ENCODE measurements around the gene NPL. TPM values are rescaled to one million over a fixed set of nuclear protein-coding genes. Genes with fewer than 3 reads are reported as not detected.

Gene NPL
- total and polyA plus RNA-seq, 2 of the 13 experiments (the other 11 are each of a cell fraction or from before 2014, with no cell fraction given), result 0.03 to 0.04 TPM

GRCh38 chr1:182826892-182827291 is 37.3 kb downstream of the NPL start:
- Histone ChIP-seq H3K9me3 (ENCODE audit: low read length) (no peaks in the 10 kb centered on the region), H3K27me3 (ENCODE audit: control insufficient read depth in 1 of 2, insufficient read depth in 2 of 2, low read length in 2 of 2) (peaks cover 0 to 12% of the 10 kb centered on the region in 2 experiments; a peak in 1 of 5 replicates), H4K20me1 (ENCODE audit: insufficient read depth, low read length) (no peaks in the 10 kb centered on the region), H3K9ac (ENCODE audit: insufficient read depth, low read depth, low read length) (no peak overlapping the region), H3K79me2 (ENCODE audit: insufficient read depth, low read length) (no peaks in the 10 kb centered on the region), H2AFZ (ENCODE audit: low read length) (no peak overlapping the region), H3K4me1 (ENCODE audit: insufficient read depth, low read length) (no peaks in the 10 kb centered on the region), H3K36me3 (replicated peaks in 1 of 2; ENCODE audit: control insufficient read depth in 1 of 2, insufficient read depth in 2 of 2, low read length in 2 of 2) (no peaks in the 10 kb centered on the region), H3K4me2 (ENCODE audit: low read depth, low read length) (no peak overlapping the region), H3K27ac (ENCODE audit: extremely low read length, insufficient read depth, low read length) (no peak overlapping the region), H3K4me3 (replicated peaks in 1 of 3; ENCODE audit: insufficient read depth in 1 of 3, low read depth in 2 of 3, low read length in 3 of 3) (no peak overlapping the region)
- no TSS peak for BruUV-seq (replicated peaks)
- FAIRE-seq, result no peak
- in situ Hi-C loops (cut with HindIII; ENCODE audit: extremely low pct_ligation_motif_present, low pct_unique_long_range_greater_than_20kb) (no loop called here), intact Hi-C loops (cut with micrococcal nuclease; ENCODE audit: unreplicated experiment) (no loop called here)
- 21% methylated on average over 2 of the region's 2 CpGs for WGBS (ENCODE audit: low lambda C conversion rate)
- ChIA-PET CTCF (ENCODE audit: low intra/inter-chr PET ratio, low total read pairs) (no interaction called here), POLR2A (no interaction called here)
- no peak for ATAC-seq
- DNase-seq (ENCODE audit: low spot score), result no peak
- TF ChIP-seq EHMT2 (IDR thresholded peaks at IDR 0.05; ENCODE audit: borderline replicate concordance, low read depth, low read length), result no peak
- no peak for TF ChIP-seq ZNF362 (CRISPR knock-in tag; IDR thresholded peaks at IDR 0.05; ENCODE audit: borderline replicate concordance)
- TF ChIP-seq ADNP (CRISPR knock-in tag; IDR thresholded peaks at IDR 0.05), result no peak
- no peak for TF ChIP-seq ZNF136 (CRISPR knock-in tag; IDR thresholded peaks at IDR 0.05; ENCODE audit: low read depth)
- TF ChIP-seq TP53 (CRISPR knock-in tag; conservative IDR thresholded peaks at IDR 0.05), result no peak
- TF ChIP-seq ZNF598 (CRISPR knock-in tag; IDR thresholded peaks at IDR 0.05; ENCODE audit: borderline replicate concordance), result no peak
- no peak for TF ChIP-seq PCBP1 (IDR thresholded peaks at IDR 0.05; ENCODE audit: borderline replicate concordance, low read depth, low read length)
- TF ChIP-seq ZSCAN9 (CRISPR knock-in tag; IDR thresholded peaks at IDR 0.05; ENCODE audit: borderline replicate concordance), result no peak
- no peak for TF ChIP-seq ZNF670 (CRISPR knock-in tag; IDR thresholded peaks at IDR 0.05; ENCODE audit: borderline replicate concordance)
- TF ChIP-seq STAT6 (CRISPR knock-in tag; IDR thresholded peaks at IDR 0.05; ENCODE audit: borderline replicate concordance), result no peak

All from HepG2 (cell line).